ENCODE measurements around the gene HUWE1.
A peak's percentile ranks its signal among the peaks of the same experiment; 100 is the strongest.
"Not testable (repeated sequence)": the region's sequence is repeated elsewhere in the genome, so short reads cannot be mapped to it uniquely, and the experiment has no call there.

The HUWE1 gene, protein sequence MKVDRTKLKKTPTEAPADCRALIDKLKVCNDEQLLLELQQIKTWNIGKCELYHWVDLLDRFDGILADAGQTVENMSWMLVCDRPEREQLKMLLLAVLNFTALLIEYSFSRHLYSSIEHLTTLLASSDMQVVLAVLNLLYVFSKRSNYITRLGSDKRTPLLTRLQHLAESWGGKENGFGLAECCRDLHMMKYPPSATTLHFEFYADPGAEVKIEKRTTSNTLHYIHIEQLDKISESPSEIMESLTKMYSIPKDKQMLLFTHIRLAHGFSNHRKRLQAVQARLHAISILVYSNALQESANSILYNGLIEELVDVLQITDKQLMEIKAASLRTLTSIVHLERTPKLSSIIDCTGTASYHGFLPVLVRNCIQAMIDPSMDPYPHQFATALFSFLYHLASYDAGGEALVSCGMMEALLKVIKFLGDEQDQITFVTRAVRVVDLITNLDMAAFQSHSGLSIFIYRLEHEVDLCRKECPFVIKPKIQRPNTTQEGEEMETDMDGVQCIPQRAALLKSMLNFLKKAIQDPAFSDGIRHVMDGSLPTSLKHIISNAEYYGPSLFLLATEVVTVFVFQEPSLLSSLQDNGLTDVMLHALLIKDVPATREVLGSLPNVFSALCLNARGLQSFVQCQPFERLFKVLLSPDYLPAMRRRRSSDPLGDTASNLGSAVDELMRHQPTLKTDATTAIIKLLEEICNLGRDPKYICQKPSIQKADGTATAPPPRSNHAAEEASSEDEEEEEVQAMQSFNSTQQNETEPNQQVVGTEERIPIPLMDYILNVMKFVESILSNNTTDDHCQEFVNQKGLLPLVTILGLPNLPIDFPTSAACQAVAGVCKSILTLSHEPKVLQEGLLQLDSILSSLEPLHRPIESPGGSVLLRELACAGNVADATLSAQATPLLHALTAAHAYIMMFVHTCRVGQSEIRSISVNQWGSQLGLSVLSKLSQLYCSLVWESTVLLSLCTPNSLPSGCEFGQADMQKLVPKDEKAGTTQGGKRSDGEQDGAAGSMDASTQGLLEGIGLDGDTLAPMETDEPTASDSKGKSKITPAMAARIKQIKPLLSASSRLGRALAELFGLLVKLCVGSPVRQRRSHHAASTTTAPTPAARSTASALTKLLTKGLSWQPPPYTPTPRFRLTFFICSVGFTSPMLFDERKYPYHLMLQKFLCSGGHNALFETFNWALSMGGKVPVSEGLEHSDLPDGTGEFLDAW (N-terminal part only)

GRCh38 chrX:53686151-53686885 lies at the start of gene HUWE1:
Gene HUWE1, minus strand, starts transcription at chrX:53686719. Its CDS starts 32,612 bp downstream, at chrX:53654107.
- DNase-seq = peak; percentile 2 to 30

GRCh38 chrX:53732797-53733196 lies 46.3 kb upstream of the HUWE1 start:
- DNase-seq = no peak

DNA sequence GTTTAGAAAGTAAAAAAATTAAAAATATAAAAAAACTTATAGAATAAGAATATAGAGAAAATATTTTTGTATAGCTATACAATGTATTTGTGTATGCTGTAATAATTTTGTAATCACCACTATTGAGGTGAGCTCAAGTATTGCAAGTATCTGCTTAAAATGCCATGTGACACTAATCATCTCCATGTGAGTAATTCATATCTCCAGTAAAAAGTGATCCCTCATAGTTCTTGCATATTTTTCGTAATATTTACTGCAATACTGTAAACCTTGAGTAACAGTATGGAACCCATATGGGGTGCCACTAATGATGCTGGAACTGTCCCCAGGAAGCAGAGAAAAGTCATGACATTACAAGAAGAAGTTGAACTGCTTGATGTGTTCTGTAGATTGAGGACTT lies 43.2 kb upstream of the HUWE1 start:
- no peak for DNase-seq

GRCh38 chrX:53728506-53728905 lies 42.0 kb upstream of the HUWE1 start:
- DNase-seq = no peak

DNA sequence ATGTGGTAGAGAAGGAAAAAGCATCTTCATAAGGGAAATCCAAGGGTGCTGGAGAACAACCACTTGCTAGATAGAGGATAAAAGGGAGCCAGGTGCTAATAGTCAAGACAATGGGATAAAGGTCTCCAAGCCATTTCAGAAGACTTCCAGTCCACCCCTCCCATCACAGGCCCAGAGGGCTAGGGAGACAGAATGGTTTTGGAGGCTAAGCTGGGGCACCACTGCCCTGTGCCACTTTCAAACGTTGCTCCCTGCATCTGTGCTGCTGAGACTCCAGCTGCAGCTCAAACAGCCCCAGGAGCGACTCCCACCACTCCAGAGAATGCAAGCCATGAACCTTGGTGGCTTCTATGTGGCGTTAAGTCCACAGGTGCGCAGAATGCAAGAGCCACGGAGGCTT lies 38.4 kb upstream of the HUWE1 start:
- DNase-seq = no peak

- DNase-seq = no peak
These were observed 36.9 kb upstream of the HUWE1 start for GRCh38 chrX:53723381-53723780.

DNA sequence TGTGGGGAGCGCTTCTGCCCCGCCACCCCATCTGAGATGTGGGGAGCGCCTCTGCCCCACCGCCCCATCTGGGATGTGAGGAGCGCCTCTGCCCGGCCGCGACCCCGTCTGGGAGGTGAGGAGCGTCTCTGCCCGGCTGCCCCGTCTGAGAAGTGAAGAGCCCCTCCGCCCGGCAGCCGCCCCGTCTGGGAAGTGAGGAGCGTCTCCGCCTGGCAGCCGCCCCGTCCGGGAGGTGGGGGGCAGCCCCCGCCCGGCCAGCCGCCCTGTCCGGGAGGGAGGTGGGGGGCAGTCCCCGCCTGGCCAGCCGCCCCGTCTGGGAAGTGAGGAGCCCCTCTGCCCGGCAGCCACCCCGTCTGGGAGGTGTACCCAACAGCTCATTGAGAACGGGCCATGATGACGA lies 35.1 kb upstream of the HUWE1 start:
- DNase-seq = not testable (repeated sequence)

GRCh38 chrX:53719666-53720065 lies 33.1 kb upstream of the HUWE1 start:
- DNase-seq = not testable (repeated sequence)

DNA sequence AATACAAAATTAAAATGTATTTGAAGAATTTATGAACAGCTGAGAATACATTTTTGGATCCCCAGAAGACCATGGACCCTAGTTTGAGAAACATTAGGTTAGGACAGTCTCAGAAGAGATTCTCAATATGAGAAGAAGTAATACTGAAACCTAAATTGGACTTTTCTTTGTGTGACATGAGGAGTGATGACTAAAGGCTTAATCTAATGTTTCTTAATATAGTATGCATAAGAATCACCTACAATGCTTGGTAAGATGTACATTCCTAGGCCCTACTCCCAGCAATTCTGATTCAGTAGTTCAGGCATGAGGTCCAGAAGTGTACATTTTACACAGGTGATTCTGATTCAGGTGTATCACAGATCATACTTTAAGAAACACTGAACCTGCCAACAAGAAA lies 31.6 kb upstream of the HUWE1 start:
- DNase-seq = no peak

GRCh38 chrX:53717205-53717604 lies 30.7 kb upstream of the HUWE1 start:
- DNase-seq = no peak

- no peak for DNase-seq
These were observed 30.0 kb upstream of the HUWE1 start for GRCh38 chrX:53716328-53717088.

DNA sequence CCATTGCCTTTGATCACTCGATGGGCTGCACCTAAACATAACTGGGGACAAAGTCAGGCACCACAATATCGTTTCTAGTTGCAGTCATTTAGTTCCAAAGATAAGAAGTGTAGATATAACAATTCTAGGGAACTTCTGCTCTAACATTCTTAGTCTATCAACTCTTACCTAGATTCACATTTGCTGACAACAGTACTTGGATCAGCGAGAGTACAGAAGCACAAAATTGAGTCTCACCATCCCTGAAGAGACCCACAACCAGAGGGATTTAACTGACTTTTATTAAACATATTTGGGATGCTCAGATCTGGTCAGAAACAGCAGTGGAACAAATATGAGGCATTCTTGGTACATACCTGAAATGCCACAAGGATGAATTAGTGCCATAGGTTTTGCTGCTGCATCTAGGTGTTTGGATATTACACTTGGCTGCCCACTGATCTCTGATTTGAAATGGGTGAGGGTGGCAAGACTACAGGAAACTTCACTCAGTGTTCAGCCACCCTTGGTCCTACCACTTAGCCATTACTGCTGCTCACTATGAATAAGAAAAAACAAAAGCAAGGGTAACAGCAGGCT lies 28.9 kb upstream of the HUWE1 start:
- no peak for DNase-seq

GRCh38 chrX:53714580-53715345 lies 28.2 kb upstream of the HUWE1 start:
- DNase-seq = no peak

- DNase-seq = no peak
These were observed 27.6 kb upstream of the HUWE1 start for GRCh38 chrX:53713987-53714579.

DNA sequence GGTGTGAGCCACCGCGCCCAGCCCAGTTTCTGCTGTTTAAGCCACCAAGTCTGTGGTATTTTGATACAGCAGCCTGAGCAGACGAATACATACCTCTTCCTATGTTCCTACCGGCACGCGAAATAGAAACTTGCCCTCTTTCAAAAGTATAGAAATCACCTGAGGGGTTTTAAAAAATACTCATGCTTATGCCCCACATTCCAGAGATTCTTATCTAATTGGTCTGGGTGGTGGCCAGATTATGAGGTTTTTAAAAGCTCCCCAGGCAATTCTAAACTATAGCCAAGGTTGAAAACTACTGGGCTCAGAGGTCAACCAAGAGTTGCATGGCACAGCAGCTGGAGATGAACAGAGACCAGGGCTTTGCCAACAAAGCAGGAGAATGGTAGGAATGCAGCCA lies 24.9 kb upstream of the HUWE1 start:
- no peak for DNase-seq

DNA sequence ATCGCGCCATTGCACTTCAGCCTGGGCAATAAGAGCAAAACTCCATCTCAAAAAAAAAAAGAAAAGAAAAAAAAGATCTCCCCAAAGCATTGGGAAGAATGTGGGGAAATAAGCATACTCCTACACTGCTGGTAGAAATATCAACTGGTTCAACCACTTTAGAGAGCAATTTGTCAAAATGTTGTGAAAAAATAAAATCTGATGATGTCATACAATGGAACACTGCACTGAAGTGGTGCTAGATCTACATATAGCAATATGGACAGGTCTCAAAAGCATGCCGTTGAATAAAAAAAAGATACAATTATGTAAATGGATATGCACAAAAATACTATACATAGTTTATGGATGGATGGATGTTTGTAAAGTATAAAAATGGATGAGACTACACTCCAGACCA lies 18.3 kb upstream of the HUWE1 start:
- DNase-seq = no peak

DNA sequence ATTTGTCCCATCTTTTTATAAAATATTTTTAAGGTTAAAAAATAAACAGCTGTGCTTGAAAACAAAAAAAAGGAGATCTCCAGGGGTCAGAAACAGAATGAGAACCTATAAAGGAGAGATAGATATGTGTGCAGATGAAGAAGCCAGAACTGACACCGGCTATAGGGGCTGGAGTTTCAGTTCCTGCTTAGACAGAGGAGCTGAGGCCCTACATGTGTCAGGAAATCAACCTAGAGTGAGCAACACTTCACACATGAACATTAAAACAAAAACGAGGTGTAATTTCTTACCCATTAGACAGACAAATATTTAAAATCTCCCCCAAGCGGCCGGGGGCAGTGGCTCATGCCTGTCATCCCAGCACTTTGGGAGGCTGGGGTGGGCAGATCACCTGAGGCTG lies 17.8 kb upstream of the HUWE1 start:
- DNase-seq = no peak

- DNase-seq = no peak
These were observed 9.5 kb upstream of the HUWE1 start for GRCh38 chrX:53695946-53696549.

DNA sequence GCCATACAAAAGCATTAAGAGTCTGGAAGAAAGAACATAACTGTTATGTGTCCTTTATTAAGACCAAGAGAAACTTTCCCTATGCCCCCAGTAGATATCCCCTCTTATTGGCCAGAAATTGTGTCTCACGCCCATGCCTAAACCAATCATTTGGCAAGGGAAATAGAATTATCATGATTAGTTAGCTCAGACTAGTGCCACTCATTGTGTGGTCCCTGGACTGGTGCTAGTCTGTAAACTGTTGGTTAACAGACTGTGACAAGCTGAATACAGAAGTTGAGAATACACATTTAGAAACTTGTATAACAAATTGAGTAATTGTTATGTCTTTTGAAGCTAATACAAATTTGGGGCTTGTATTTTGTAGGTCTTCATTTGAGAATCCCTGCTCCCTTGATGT lies 8.1 kb upstream of the HUWE1 start:
- DNase-seq = no peak

DNA sequence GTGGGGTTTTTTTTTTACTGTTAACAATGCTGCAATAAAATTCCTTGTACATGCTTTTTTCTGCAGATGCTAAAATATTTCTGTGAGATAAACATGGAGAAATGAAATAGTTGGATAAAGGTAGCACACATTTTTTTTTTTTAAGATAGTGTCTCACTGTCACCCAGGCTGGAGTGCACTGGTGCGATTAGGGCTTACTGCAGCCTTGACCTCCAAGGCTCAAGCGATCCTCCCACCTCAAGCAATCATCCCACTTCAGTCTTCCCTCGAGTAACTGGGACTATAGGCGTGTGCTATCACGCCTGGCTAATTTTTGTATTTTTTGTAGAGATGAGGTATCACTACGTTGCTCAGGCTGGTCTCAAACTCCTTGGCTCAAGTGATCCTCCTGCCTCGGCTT lies 1.8 kb upstream of the HUWE1 start:
- no peak for DNase-seq

Data from SW 1271 (cell line).